ENCODE measurements around the gene NFATC2. TPM values are rescaled to one million over a fixed set of nuclear protein-coding genes. Genes with fewer than 3 reads are reported as not detected.

The NFATC2 gene
- total and polyA plus RNA-seq, 7 donors = 1.4 to 16.9 (median 5.0) TPM

- DNase-seq = no peak
- H3K36me3 ChIP-seq = no peaks in the 10 kb centered on the region
- no peaks in the 10 kb centered on the region for H3K27me3 ChIP-seq
- intact Hi-C loops (cut with DNase I) = no loop called here
- H3K4me3 ChIP-seq = no peak overlapping the region
- peaks cover 0 to 17% (median 7%) of the 10 kb centered on the region in 4 donors for H3K4me1 ChIP-seq
- H3K9me3 ChIP-seq = no peaks in the 10 kb centered on the region
- no peak for TF ChIP-seq POLR2AphosphoS5 (IDR thresholded peaks at IDR 0.05)
- no peak for TF ChIP-seq EP300 (IDR thresholded peaks at IDR 0.05)
- TF ChIP-seq CTCF (IDR thresholded peaks at IDR 0.05) = no peak
- TF ChIP-seq POLR2A (IDR thresholded peaks at IDR 0.05) = no peak
- 95 to 96% methylated on average over 7 of the region's 7 CpGs for WGBS, 2 donors
- H3K27ac ChIP-seq = no peak overlapping the region
These were observed 52.9 kb downstream of the NFATC2 start for GRCh38 chr20:51489611-51490010.

GRCh38 chr20:51488331-51488730, 54.2 kb downstream of the NFATC2 start:
- DNase-seq = no peak
- TF ChIP-seq EP300 (IDR thresholded peaks at IDR 0.05) (no peak), CTCF (IDR thresholded peaks at IDR 0.05) (no peak), POLR2AphosphoS5 (IDR thresholded peaks at IDR 0.05) (no peak), POLR2A (IDR thresholded peaks at IDR 0.05) (no peak)
- Histone ChIP-seq H3K27me3 (no peaks in the 10 kb centered on the region), H3K9me3 (no peaks in the 10 kb centered on the region), H3K27ac (peak overlapping the region in 2 of 4 donors; percentile 34 to 41), H3K4me1 (peaks cover 0 to 17% (median 7%) of the 10 kb centered on the region in 4 donors), H3K36me3 (no peaks in the 10 kb centered on the region), H3K4me3 (no peak overlapping the region)
- intact Hi-C loops (cut with DNase I) = no loop called here
- WGBS, 2 donors = 92% methylated on average over 5 of the region's 5 CpGs

DNA sequence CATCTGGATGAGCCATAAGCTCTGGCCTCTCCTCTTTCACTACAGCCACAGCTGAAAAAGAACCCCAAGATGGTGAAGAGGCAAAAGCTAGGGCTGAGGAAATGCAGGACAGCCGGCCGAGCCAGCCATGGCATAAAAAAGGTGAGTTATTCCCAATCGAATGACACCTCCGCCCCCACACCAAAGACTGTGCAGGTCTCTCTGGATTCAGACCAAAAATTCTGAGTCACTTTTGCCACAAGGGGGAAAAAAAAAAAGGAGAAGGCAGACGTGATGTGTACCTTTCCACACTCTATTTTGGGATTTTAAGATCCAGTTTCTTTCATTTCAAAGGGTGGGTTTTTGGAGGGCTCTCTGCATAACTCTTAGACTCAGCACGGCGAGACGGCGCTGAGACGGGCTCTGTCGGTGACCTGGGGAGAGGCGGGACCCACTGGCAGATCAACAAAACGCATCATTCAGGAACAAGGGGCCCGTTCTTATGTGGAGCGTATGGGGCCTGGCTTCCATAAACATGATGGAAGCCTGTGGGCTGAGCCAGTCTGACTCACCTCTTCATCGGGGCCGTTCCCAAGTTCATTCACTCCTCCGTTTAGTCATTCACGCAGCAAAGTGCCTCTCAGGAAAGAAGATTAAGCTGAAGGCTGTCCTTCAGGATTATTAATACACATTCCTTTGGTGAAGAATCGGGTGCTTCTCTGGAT, 54.8 kb downstream of the NFATC2 start:
- Histone ChIP-seq H3K27ac (peak overlapping the region; percentile 17 to 41 (median 33)), H3K36me3 (no peaks in the 10 kb centered on the region), H3K9me3 (no peaks in the 10 kb centered on the region), H3K27me3 (no peaks in the 10 kb centered on the region), H3K4me1 (peaks cover 0 to 17% (median 7%) of the 10 kb centered on the region in 4 donors), H3K4me3 (no peak overlapping the region)
- no peak for DNase-seq
- TF ChIP-seq EP300 (IDR thresholded peaks at IDR 0.05) (no peak), CTCF (IDR thresholded peaks at IDR 0.05) (no peak), POLR2A (IDR thresholded peaks at IDR 0.05) (no peak), POLR2AphosphoS5 (IDR thresholded peaks at IDR 0.05) (peak in 1 of 4 donors; percentile 28)
- intact Hi-C loops (cut with DNase I) = no loop called here
- 87 to 88% methylated on average over 20 of the region's 20 CpGs for WGBS, 2 donors

DNA sequence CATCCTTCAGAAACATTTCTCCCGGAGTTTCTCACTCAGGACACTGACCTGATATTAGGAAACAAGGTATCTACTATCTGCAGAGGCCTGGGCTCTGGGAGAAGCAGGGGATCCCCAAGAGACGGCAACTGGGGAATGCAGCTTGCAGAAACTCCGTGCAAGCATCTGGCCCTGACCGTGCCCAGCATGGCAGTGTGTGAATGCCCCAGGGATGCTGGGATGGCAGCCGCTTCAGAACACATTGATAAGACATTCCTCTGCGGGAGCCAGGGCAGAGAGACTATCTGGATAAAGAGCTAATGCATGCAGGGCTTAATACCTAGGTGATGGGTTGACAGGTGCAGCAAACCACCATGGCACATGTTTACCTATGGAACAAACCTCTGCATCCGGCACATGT, 55.4 kb downstream of the NFATC2 start:
- 91 to 96% methylated on average over 7 of the region's 7 CpGs for WGBS, 2 donors
- no peaks in the 10 kb centered on the region for H3K36me3 ChIP-seq

More for the DNA sequence above, 55.4 kb downstream of the NFATC2 start:
- Histone ChIP-seq H3K27ac (peak overlapping the region in 3 of 4 donors; percentile 9 to 41 (median 34)), H3K4me1 (peaks cover 0 to 17% (median 7%) of the 10 kb centered on the region in 4 donors), H3K9me3 (no peaks in the 10 kb centered on the region), H3K4me3 (peak overlapping the region in 1 of 4 donors; percentile 6), H3K27me3 (no peaks in the 10 kb centered on the region)
- intact Hi-C loops (cut with DNase I) = no loop called here
- TF ChIP-seq POLR2AphosphoS5 (IDR thresholded peaks at IDR 0.05) = no peak
- TF ChIP-seq CTCF (IDR thresholded peaks at IDR 0.05) = no peak
- no peak for TF ChIP-seq EP300 (IDR thresholded peaks at IDR 0.05)
- TF ChIP-seq POLR2A (IDR thresholded peaks at IDR 0.05) = no peak
- no peak for DNase-seq
